Myocyte (in vitro differentiated cells): ENCODE results near the gene DYNLT4. TPM values are rescaled to one million over a fixed set of nuclear protein-coding genes. Genes with fewer than 3 reads are reported as not detected.
"Not testable (repeated sequence)": the region's sequence is repeated elsewhere in the genome, so short reads cannot be mapped to it uniquely, and the experiment has no call there.

Experiments used
- DNase-seq: peaks from one replicate; pipeline ENCODE4 v3.0.0-alpha.2; 2012; ENCODE audit warnings: low read depth
- total RNA-seq: library from RNA; depleted of rRNA; stranded (reverse); fragments of >200 nt; gene quantifications from 2 replicates; pipeline ENCODE4 v1.2.3, GENCODE V29; 2014

Gene DYNLT4
- total RNA-seq, 1 donor from 2014 or later = not detected

DNA sequence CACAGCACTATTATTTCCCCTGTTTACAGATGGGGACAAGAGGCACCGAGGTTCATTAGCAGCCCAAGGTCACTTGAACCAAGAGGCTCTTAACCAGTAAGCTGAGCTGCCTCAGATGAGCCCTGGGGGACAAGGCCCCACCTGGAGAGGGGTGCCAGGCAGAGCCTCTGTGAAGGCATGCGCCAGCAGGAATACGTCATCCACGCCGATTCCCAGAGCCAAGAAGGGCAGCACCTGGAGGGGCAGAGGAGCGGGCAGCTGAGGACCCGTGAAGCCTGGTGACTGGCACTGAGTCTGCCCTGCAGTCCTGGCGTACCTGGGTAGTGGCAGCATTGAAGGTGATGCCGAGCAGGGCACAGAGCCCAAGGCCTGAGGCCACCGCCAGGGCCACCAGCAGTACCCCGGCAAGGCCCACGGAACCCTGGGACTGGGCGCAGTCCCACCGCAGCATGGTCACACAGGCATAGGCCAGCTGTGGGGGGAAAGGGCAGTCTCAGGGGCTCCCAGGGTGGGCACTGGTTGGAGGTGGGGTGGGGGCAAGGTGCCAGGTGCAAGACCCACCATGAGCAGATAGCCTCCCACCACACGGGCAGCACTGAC, 21.8 kb upstream of the DYNLT4 start:
- no peak for DNase-seq

DNA sequence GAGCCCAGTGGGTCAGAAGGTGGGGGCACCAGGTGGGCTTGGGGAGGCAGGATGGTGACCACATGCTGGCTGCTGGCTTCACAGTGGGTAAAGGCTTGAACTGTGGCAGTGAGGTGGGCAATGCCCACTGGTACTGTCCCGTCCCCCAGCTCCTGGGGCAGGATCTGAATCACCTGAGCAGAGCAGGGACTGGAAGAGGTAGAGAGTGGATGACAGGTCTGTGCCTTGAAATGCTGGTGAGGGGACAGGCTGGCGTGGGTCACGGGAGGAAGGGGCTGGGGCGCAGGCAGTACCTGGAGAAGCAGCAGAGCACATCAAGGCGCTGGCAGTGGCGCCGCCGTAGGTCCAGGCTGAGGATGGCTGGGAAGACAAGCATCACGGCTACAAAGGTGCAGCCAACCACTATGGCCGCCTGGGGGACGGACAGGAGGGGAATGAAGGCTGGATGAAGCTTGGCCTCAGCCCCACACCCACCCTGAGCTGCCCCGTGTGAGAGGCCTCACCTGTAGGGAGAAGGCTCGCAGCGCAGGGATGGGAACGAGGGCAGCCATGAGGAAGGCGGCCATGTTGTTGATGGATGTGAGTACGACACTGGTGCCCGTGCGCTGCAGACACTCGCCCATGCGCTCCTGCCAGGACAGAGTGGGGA, 21.0 kb upstream of the DYNLT4 start:
- DNase-seq = no peak

DNA sequence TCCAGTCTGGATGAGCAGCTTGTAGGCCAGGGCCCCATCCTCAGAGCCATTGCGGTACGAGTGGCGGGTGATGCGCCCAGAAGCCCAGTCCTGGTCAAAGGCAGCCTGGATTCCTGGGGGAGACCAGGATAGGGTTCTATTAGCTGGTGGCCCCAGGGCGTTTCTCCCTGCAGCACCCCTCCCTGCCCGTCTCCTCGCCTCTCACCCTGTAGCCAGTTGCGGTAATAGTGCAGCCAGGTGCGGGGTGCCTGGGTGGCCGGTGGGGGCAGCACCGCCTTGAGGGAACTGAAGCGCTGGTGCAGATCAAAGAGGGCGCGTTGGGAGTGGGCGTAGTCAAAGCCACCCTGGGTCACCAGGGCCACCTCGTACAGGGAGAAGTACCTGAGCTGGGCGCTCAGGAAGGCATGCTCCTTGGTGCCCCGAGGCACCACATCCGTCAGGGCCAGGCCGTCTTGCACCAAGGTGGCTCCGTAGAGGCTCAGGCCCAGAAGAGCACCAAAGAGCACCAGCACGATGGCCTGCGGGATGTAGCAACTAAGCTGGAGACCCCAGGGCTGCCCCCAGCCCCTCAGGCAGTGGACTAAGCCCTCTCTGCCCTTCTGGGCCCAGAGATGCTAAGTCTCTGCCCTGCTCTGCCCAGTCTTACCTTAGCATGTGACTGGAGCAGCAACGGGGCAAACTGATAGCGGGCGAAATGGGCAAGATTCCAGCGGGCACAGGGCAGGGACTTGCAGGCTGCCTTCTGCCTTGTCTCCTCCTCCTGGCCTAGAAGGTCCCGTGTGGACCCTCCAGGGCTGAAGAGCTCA, 20.2 kb upstream of the DYNLT4 start:
- DNase-seq = no peak

GRCh38 chr1:44826375-44827196, 19.4 kb upstream of the DYNLT4 start:
- DNase-seq = no peak

DNA sequence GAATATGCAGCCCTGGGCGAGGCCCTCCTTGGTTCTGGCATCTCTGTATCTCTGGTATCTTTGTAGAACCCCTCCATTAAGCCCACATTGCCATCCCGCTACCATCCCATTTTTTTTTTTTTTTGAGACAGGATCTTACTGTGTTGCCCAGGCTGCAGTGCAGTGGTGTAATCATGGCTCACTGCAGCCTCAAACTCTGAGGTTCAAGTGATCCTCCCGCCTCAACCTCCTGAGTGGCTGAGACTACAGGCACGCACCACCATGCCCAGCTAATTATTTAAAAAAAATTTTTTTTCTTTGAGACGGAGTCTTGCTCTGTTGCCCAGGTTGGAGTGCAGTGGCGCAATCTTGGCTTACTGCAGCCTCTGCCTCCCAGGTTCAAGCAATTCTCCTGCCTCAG, 17.2 kb upstream of the DYNLT4 start:
- DNase-seq = not testable (repeated sequence)

GRCh38 chr1:44822981-44823451, 15.9 kb upstream of the DYNLT4 start:
- DNase-seq = no peak

- no peak for DNase-seq
Observed at GRCh38 chr1:44822131-44822701, 15.1 kb upstream of the DYNLT4 start.

GRCh38 chr1:44821240-44821715, 14.1 kb upstream of the DYNLT4 start:
- no peak for DNase-seq

DNA sequence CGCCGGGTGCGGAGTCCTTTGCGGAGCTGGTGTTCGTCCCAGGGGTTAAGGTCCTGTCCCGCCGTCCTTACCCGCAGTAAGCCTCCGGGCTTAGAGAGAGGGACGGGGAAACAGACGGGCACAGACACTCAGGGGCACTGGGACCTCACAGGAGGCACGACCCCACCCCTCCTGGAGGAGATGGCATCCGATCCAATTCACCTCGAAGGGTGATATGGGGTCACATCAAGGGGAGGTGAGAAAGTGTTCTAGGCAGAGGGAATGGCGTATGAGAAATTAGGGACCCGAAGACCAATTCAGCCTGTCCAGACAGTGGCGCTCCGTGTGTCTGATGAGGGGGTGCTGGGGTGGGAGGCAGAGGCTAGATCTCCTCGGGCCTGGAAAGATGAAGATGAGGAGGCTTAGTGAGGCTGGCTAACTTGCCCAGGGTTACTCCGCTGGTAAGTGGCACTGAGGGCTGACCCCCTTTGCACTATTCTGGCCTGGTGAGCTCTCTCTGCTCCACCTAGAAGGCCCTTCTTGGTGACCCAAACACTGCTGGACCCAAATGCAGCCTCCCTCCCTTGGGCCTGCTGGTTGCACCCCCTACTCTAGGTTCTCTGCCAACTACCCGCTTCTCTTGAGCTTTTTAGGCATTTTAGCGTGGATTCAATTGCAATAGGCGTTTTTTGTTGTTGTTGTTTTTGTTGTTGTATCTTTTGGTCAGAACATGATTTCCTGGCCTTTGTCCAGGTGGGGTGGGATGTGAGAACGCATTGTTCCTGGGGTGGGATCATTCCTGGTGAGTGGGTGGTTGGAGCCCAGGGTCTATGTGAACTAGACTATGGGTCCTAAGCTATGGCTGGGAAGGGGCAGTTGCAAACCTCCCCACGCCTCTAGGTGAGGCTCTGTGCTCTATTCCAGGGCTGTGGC, 13.4 kb upstream of the DYNLT4 start:
- DNase-seq = no peak

DNA sequence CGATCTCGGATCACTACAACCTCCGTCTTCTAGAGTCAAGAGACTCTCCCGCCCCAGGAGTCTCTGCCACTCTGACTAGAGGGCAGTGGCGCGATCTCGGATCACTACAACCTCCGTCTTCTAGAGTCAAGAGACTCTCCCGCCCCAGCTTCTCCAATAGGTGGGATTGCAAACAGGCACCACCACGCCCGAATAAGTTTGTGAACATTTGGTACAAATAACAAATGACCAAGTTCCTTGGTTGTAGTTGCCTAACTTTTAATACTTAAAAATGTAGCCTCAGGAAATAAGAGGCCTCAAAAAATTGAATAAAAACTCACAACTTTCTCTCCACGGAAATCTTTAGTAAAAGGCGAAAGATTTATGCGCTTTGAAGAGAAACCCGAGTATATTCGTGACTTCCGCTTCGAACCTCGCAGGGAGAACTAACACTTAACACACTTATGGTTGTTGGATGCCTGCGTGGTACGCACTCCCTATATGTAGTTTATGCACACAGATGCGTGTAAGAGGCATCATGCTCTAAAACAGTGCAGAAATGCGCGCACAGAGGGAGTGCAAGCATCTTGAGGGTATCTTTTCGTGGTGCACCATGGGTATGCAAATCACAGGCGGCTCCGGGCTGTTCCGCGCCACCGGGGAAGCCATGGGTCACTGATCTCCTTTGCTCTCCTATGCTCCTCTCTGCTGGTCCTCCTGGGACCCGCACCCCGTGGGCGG, 12.6 kb upstream of the DYNLT4 start:
- peak; percentile 86 for DNase-seq

- peak; percentile 59 for DNase-seq
Observed at GRCh38 chr1:44819196-44819607, 12.1 kb upstream of the DYNLT4 start.

DNA sequence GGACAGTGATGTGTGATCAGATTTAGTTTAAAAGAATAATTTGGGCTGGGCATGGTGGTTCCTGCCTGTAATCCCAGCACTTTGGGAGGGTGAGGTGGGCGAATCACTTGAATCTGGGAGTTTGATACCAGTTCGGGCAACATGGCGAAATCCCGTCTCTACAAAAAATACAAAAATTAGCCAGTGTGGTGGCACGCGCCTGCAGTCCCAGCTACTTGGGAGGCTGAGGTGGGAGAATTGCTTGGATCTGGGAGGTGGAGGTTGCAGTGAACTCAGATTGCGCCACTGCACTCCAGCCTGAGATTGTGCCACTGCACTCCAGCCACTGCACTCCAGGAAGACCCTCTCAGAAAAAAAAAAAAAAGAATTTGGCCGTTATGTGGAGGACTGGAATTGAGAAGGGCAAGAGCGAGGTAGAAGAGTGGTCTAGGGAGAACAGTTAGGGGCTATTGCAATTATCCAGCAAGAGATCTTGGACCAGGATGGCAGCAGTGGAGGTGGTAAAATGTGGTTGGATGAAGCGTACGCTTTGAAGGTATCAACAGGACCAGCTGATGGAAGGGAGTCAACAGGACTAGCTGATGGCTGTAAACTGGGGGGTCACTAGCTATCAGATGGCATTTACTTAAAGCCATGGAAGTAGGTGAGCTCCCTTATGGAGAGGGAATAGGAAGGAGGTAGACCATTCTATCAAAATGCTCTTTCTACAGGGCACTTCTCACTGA, 10.8 kb upstream of the DYNLT4 start:
- DNase-seq = no peak

DNA sequence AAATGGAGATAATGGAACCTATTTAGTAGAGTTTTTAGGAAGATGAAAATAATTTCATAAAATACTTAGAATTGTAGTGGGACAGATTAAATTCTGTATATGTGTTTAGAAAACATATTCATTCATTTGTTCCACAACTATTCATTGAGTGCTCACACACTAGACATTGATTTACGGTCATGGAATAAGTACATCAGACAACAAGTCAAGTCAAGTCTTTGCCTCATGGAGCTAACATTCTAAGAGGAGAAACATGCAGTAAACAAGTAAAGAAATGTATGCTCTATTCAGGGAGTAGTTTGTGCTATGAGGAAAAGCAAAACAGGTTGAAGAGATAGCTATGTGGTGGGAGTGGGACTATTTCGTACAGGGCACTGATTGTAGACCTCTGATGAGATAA, 10.2 kb upstream of the DYNLT4 start:
- no peak for DNase-seq

GRCh38 chr1:44815926-44816325, 8.8 kb upstream of the DYNLT4 start:
- DNase-seq = not testable (repeated sequence)

GRCh38 chr1:44812822-44813543, 5.8 kb upstream of the DYNLT4 start:
- no peak for DNase-seq

DNA sequence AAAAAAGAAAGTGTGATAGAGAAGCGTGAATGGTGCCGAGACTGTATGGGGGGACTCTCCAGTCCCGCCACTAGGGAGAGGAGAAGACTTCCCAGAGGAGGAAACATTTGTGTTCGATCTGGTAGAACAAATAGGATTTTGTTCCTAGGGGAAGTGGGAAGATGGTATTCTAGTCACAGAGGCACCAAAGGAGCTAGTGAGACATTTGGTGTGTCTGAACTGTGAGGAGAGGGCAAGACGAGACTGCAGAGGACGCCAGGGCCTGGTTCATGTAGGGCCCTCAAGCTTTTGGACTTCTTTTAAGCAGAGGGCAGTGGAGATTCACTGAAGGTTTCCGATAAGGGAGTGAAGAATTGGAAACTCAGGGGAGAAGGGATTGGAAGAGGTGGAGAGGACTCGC, 4.1 kb upstream of the DYNLT4 start:
- no peak for DNase-seq

- DNase-seq = not testable (repeated sequence)
Observed at GRCh38 chr1:44810762-44811105, 3.6 kb upstream of the DYNLT4 start.
